ENCODE data around the gene ZMIZ2. TPM values are rescaled to one million over a fixed set of nuclear protein-coding genes. Genes with fewer than 3 reads are reported as not detected.

ZMIZ2 gene
- total RNA-seq, 1 donor from 2014 or later = 54.1 TPM

GRCh38 chr7:44750921-44751571 lies 2.4 kb downstream of the ZMIZ2 start:
- ATAC-seq (ENCODE audit: poor library complexity) (peak; percentile 4), DNase-seq (no peak)
- intact Hi-C loops (cut with DNase I) = loop anchor here (5.0 to 10.0 kb wide), 2 partner anchors 41 to 146 kb away; partner anchors contain the start of gene OGDH

- intact Hi-C loops (cut with DNase I) = loop anchor here (5.0 to 10.0 kb wide), 2 partner anchors 39 to 148 kb away; partner anchors contain the start of gene OGDH
- DNase-seq = no peak
- ATAC-seq (ENCODE audit: poor library complexity) = no peak
Measured at GRCh38 chr7:44752822-44753221, 4.2 kb downstream of the ZMIZ2 start.

- ATAC-seq (ENCODE audit: poor library complexity) (no peak), DNase-seq (no peak)
- intact Hi-C loops (cut with DNase I) = loop anchor here (5.0 to 10.0 kb wide), 2 partner anchors 37 to 150 kb away; partner anchors contain the start of gene OGDH
Measured at GRCh38 chr7:44754802-44755697, 6.4 kb downstream of the ZMIZ2 start.

- DNase-seq (no peak), ATAC-seq (ENCODE audit: poor library complexity) (no peak)
- intact Hi-C loops (cut with DNase I) = loop anchor here (10.0 kb wide), 1 partner anchor 151 kb away; the partner anchor contains the start of gene OGDH
Measured at GRCh38 chr7:44755698-44756627, 7.3 kb downstream of the ZMIZ2 start.

- DNase-seq (no peak), ATAC-seq (ENCODE audit: poor library complexity) (no peak)
- intact Hi-C loops (cut with DNase I) = loop anchor here (10.0 kb wide), 1 partner anchor 152 kb away; the partner anchor contains the start of gene OGDH
Measured at GRCh38 chr7:44756904-44757303, 8.3 kb downstream of the ZMIZ2 start.

- intact Hi-C loops (cut with DNase I) = loop anchor here (10.0 kb wide), 1 partner anchor 153 kb away; the partner anchor contains the start of gene OGDH
- peak; percentile 89 for DNase-seq
- peak; percentile 81 for ATAC-seq (ENCODE audit: poor library complexity)
Measured at GRCh38 chr7:44757311-44757710, 8.7 kb downstream of the ZMIZ2 start.

GRCh38 chr7:44757739-44758138 lies 9.1 kb downstream of the ZMIZ2 start:
- ATAC-seq (ENCODE audit: poor library complexity) = no peak
- intact Hi-C loops (cut with DNase I) = loop anchor here (10.0 kb wide), 1 partner anchor 153 kb away; the partner anchor contains the start of gene OGDH

GRCh38 chr7:44759246-44759645 lies 10.6 kb downstream of the ZMIZ2 start:
- ATAC-seq (ENCODE audit: poor library complexity) = no peak
- intact Hi-C loops (cut with DNase I) = loop anchor here (10.0 kb wide), 1 partner anchor 154 kb away; the partner anchor contains the start of gene OGDH
- no peak for DNase-seq

More at GRCh38 chr7:44757739-44758138, 9.1 kb downstream of the ZMIZ2 start:
- DNase-seq = no peak

GRCh38 chr7:44760034-44760580 lies 11.5 kb downstream of the ZMIZ2 start:
- ATAC-seq (ENCODE audit: poor library complexity) (no peak), DNase-seq (no peak)
- intact Hi-C loops (cut with DNase I) = no loop called here

- DNase-seq (peak; percentile 72), ATAC-seq (ENCODE audit: poor library complexity) (peak; percentile 73)
- intact Hi-C loops (cut with DNase I) = no loop called here
Measured at GRCh38 chr7:44761207-44762161, 12.8 kb downstream of the ZMIZ2 start.

GRCh38 chr7:44762300-44762699 lies 13.7 kb downstream of the ZMIZ2 start:
- DNase-seq (no peak), ATAC-seq (ENCODE audit: poor library complexity) (no peak)
- intact Hi-C loops (cut with DNase I) = no loop called here

GRCh38 chr7:44762726-44763522 lies 14.3 kb downstream of the ZMIZ2 start:
- ATAC-seq (ENCODE audit: poor library complexity) = no peak
- intact Hi-C loops (cut with DNase I) = no loop called here
- no peak for DNase-seq

- DNase-seq = no peak
- intact Hi-C loops (cut with DNase I) = no loop called here
- ATAC-seq (ENCODE audit: poor library complexity) = no peak
Measured at GRCh38 chr7:44764081-44764480, 15.4 kb downstream of the ZMIZ2 start.

GRCh38 chr7:44764665-44765578 lies 16.3 kb downstream of the ZMIZ2 start:
- ATAC-seq (ENCODE audit: poor library complexity) (no peak), DNase-seq (no peak)
- intact Hi-C loops (cut with DNase I) = no loop called here

All from Right ventricle myocardium superior (tissue), 1 donor.